Thoracic aorta (tissue), 2 donors: ENCODE measurements around the gene PSMA8. TPM values are rescaled to one million over a fixed set of nuclear protein-coding genes. Genes with fewer than 3 reads are reported as not detected.

Source experiments
- ATAC-seq: fragments of 150-250 bp; one replicate; pipeline ENCODE4 v1.8.0; 2017; ENCODE audit warnings: low read depth; ENCODE audit not compliant: insufficient number of reproducible peaks, low FRiP score
- DNase-seq: peaks from one replicate; pipeline ENCODE4 v3.0.0-alpha.2; 2020; ENCODE audit warnings: low spot score
- H3K27ac ChIP-seq, 2 donors: fragments of 200-600 bp; sonication (generic); 1 replicate in 1 of 2; 2 replicates in 1 of 2; pipeline ENCODE4 v1.5.1; 2016; ENCODE audit warnings: mild to moderate bottlenecking in 2 of 2, moderate library complexity in 2 of 2
- H3K27me3 ChIP-seq: fragments of 200-600 bp; sonication (generic); replicated peaks from 2 replicates; pipeline ENCODE4 v1.6.0; 2016; ENCODE audit warnings: mild to moderate bottlenecking; ENCODE audit not compliant: insufficient read depth
- H3K36me3 ChIP-seq: fragments of 200-600 bp; sonication (generic); one replicate; pipeline ENCODE4 v1.5.1; 2016
- H3K4me1 ChIP-seq, 2 donors: fragments of 200-600 bp; sonication (generic); 1 replicate in 1 of 2; 2 replicates in 1 of 2; pipeline versions ENCODE4 v1.5.1 to v1.6.0; 2016; ENCODE audit warnings: low read depth in 2 of 2, mild to moderate bottlenecking in 1 of 2; ENCODE audit not compliant: control insufficient read depth in 1 of 2
- H3K4me3 ChIP-seq: fragments of 200-600 bp; sonication (generic); 2 replicates; pipeline ENCODE4 v1.5.1; 2016; ENCODE audit warnings: mild to moderate bottlenecking
- H3K9me3 ChIP-seq: fragments of 200-600 bp; sonication (generic); 2 replicates; pipeline ENCODE4 v1.5.1; 2016
- CTCF ChIP-seq: fragments of 200-600 bp; sonication (generic); IDR thresholded peaks from one replicate; pipeline ENCODE4 v1.5.1; 2019; ENCODE audit warnings: antibody characterized with exemption
- total RNA-seq, 2 donors: library from RNA; depleted of rRNA; stranded (reverse); fragments of >200 nt; gene quantifications; one replicate each; pipeline versions ENCODE4 v1.1.0 to v1.2.3, GENCODE V29; 2016

Gene PSMA8
- total RNA-seq, 2 donors from 2014 or later = not detected

DNA sequence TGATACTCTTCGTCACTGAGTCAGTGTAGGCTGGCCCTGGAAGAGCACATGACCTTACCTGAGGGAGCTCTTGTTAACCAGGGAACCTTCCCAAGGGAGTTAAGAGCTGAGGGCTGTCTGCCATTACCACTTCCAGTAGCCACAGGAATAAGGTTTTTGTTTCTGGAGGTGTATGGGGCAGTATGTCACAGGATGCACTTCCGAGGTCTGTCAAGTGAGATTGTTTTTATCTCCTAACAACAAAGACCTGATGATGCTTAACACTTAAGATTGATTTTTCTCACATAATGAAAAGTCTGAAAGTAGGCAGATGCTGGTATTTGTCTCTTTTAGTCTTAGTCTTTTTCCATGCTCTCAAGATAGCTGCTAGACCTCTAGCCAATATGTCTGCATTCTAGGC is 41.8 kb downstream of the PSMA8 start:
- no peak overlapping the region for H3K27ac ChIP-seq
- DNase-seq (no peak), ATAC-seq (no peak)
- no peak for TF ChIP-seq CTCF
- H3K4me1 ChIP-seq = no peaks in the 10 kb centered on the region
- H3K9me3 ChIP-seq = no peaks in the 10 kb centered on the region
- H3K36me3 ChIP-seq = no peaks in the 10 kb centered on the region
- no peaks in the 10 kb centered on the region for H3K27me3 ChIP-seq
- H3K4me3 ChIP-seq = no peak overlapping the region

GRCh38 chr18:26176134-26176533 is 42.5 kb downstream of the PSMA8 start:
- Histone ChIP-seq H3K27ac (no peak overlapping the region), H3K36me3 (no peaks in the 10 kb centered on the region), H3K9me3 (no peaks in the 10 kb centered on the region), H3K27me3 (no peaks in the 10 kb centered on the region), H3K4me1 (no peaks in the 10 kb centered on the region), H3K4me3 (no peak overlapping the region)
- DNase-seq (no peak), ATAC-seq (no peak)
- no peak for TF ChIP-seq CTCF

GRCh38 chr18:26181343-26181826 is 47.7 kb downstream of the PSMA8 start:
- Histone ChIP-seq H3K9me3 (no peaks in the 10 kb centered on the region), H3K4me3 (no peak overlapping the region), H3K4me1 (no peaks in the 10 kb centered on the region), H3K27me3 (no peaks in the 10 kb centered on the region), H3K36me3 (no peaks in the 10 kb centered on the region), H3K27ac (no peak overlapping the region)
- ATAC-seq (no peak), DNase-seq (no peak)
- TF ChIP-seq CTCF = no peak

DNA sequence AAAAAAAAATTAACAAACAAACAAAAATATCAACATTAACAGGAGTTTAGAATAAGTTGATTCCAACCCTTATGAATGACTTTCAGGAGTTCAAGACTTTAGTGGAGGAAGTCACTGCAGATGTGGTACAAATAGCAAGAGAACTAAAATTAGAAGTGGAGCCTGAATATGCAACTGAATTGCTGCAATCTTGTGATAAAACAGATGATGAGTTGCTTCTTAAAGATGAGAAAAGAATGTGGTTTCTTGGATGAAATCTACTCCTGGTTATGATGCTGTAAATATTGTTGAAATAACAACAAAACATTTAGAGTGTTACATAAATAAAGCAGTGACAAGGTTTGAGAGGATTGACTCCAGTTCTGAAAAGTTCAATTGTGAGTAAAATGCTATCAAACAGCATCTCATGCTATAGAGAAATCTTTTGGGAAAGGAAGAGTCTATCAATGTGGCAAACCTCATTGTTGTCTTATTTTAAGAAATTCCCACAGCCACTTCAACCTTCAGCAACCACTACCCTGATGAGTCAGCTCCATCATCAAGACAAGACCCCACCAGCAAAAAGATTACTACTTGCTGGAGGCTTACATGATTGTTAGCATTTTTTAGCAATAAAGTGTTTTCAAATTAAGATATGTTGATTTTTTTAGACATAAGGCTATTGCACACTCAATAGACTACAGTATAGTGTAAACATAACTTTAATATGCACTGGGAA is 49.9 kb downstream of the PSMA8 start:
- Histone ChIP-seq H3K36me3 (no peaks in the 10 kb centered on the region), H3K4me1 (no peaks in the 10 kb centered on the region), H3K9me3 (no peaks in the 10 kb centered on the region), H3K27me3 (no peaks in the 10 kb centered on the region), H3K27ac (no peak overlapping the region), H3K4me3 (no peak overlapping the region)
- no peak for DNase-seq
- no peak for ATAC-seq
- no peak for TF ChIP-seq CTCF

DNA sequence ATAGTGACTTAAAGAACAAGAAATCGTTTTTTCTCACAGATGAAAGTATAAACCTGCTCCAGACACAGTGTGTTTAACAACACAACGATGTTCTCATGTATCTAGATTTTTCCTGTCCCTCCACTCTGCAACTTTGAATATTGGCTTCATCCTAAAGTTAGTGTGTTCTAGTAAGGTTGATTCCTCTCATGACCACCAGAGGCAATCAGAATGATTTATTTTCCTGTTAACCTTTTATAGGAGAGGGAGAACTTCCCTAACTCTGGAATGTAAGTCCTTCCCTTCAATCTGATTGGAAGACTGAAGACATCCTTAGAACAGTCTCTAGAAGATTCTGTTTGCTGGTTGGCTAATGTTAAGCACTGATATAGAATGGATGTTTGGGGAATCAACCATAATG is 51.6 kb downstream of the PSMA8 start:
- no peak for ATAC-seq
- Histone ChIP-seq H3K4me3 (no peak overlapping the region), H3K4me1 (no peaks in the 10 kb centered on the region), H3K9me3 (no peaks in the 10 kb centered on the region), H3K36me3 (no peaks in the 10 kb centered on the region), H3K27me3 (no peaks in the 10 kb centered on the region), H3K27ac (no peak overlapping the region)
- DNase-seq = no peak
- TF ChIP-seq CTCF = no peak
